Mucosa of stomach (tissue), 1 donor: Measurements from ENCODE around the gene TBC1D3I.
"Not testable (repeated sequence)": the region's sequence is repeated elsewhere in the genome, so short reads cannot be mapped to it uniquely, and the experiment has no call there.

Experiments used
- H3K27me3 ChIP-seq: one replicate; pipeline ENCODE4 v1.7.0; 2013; ENCODE audit warnings: mild to moderate bottlenecking, low read length; ENCODE audit not compliant: control insufficient read depth, insufficient read depth
- H3K36me3 ChIP-seq: one replicate; pipeline ENCODE4 v1.7.0; 2013; ENCODE audit warnings: low read length; ENCODE audit not compliant: control insufficient read depth, insufficient read depth
- H3K4me1 ChIP-seq: one replicate; pipeline ENCODE4 v1.7.0; 2013; ENCODE audit warnings: mild to moderate bottlenecking, low read length; ENCODE audit not compliant: control insufficient read depth, insufficient read depth
- H3K4me3 ChIP-seq: one replicate; pipeline ENCODE4 v1.7.0; 2013; ENCODE audit warnings: low read length
- H3K9ac ChIP-seq: one replicate; pipeline ENCODE4 v1.7.0; 2013; ENCODE audit warnings: mild to moderate bottlenecking, low read length, moderate library complexity
- H3K9me3 ChIP-seq: one replicate; pipeline ENCODE4 v1.7.0; 2013; ENCODE audit warnings: mild to moderate bottlenecking, low read length, moderate library complexity; ENCODE audit not compliant: control insufficient read depth
- donor health status: Pancreatic carcinoma.

Gene TBC1D3I

DNA sequence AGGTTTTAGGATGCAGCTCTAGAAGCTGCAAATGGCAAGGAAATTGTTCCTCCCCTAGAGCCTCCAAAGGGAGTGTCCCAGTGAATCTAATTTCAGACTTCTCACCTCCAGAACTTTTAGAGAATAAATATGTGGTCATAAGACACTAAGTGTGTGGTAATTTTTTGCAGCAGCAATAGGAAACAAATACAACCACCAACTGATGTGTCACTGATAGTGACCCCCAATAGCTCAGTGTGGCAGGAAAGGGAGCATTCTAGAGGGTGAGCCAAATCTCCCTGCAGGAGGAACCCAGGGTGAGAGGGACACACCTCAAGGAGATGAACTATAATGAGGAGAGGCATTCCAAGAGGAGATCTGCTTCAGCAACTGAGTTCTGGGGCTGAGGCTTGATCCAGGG lies 49.5 kb downstream of the TBC1D3I start:
- H3K9me3 ChIP-seq: no peaks in the 10 kb centered on the region
- no peak overlapping the region for H3K4me3 ChIP-seq
- no peaks in the 10 kb centered on the region for H3K27me3 ChIP-seq
- H3K9ac ChIP-seq: no peak overlapping the region
- H3K36me3 ChIP-seq: no peaks in the 10 kb centered on the region
- no peaks in the 10 kb centered on the region for H3K4me1 ChIP-seq

DNA sequence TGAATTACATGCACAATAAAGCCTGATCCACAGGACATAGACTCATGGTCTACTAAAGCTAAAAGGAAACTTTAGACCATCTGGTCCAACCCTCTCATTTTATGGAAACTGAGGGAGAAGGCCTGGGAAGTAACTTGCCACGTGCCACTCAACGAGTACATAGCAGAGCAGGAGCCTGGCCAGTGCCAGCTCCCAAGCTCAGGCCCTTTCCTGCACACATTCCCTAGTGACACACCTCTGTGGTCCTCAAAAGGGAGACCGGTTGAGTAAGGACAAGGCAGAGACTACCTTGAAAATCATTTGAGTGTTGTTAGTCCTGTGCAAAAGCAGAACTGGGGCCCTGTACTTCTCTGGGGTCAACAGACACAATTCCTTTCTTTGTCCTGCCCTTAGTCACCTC lies 50.7 kb downstream of the TBC1D3I start:
- no peak overlapping the region for H3K4me3 ChIP-seq
- no peak overlapping the region for H3K9ac ChIP-seq
- no peaks in the 10 kb centered on the region for H3K9me3 ChIP-seq
- H3K27me3 ChIP-seq: no peaks in the 10 kb centered on the region
- no peaks in the 10 kb centered on the region for H3K4me1 ChIP-seq
- no peaks in the 10 kb centered on the region for H3K36me3 ChIP-seq

DNA sequence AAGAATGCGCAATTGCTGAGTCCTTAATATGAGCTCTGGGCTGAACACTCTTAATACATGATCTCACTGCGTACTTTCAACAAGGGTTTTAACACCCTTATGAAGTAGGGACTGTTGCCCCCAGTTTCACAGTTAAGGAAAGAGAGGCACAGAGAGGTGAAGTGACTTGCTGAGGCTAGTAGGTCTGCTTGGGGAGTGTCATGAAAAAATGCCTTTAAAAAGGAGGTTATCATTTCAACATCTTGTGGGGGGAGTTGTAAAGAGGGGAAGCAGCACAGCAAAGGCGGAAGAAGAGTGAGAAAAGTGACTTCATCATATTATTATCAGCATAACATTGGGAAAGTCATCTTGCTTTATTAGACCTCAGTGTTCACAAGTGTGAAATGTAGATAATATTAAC lies 51.4 kb downstream of the TBC1D3I start:
- H3K9me3 ChIP-seq: no peaks in the 10 kb centered on the region
- no peak overlapping the region for H3K4me3 ChIP-seq

DNA sequence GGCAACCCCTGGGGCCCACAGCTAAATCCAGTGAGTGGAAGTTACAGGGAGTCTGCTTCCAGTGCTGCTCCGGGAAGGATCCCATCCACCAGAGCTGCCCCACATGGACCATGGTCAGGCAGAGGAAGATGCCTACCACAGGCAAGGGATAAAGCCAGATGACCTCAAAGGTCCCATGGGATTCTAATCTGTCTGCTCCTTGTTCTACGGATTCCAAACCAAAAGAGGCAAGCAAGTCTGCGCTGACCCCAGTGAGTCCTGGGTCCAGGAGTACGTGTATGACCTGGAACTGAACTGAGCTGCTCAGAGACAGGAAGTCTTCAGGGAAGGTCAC lies 52.1 kb downstream of the TBC1D3I start:
- Histone ChIP-seq H3K9ac (no peak overlapping the region), H3K9me3 (no peaks in the 10 kb centered on the region), H3K27me3 (no peaks in the 10 kb centered on the region), H3K4me1 (no peaks in the 10 kb centered on the region), H3K4me3 (no peak overlapping the region), H3K36me3 (no peaks in the 10 kb centered on the region)

More for the DNA sequence above, 51.4 kb downstream of the TBC1D3I start:
- Histone ChIP-seq H3K9ac (no peak overlapping the region), H3K36me3 (no peaks in the 10 kb centered on the region), H3K4me1 (no peaks in the 10 kb centered on the region), H3K27me3 (no peaks in the 10 kb centered on the region)

DNA sequence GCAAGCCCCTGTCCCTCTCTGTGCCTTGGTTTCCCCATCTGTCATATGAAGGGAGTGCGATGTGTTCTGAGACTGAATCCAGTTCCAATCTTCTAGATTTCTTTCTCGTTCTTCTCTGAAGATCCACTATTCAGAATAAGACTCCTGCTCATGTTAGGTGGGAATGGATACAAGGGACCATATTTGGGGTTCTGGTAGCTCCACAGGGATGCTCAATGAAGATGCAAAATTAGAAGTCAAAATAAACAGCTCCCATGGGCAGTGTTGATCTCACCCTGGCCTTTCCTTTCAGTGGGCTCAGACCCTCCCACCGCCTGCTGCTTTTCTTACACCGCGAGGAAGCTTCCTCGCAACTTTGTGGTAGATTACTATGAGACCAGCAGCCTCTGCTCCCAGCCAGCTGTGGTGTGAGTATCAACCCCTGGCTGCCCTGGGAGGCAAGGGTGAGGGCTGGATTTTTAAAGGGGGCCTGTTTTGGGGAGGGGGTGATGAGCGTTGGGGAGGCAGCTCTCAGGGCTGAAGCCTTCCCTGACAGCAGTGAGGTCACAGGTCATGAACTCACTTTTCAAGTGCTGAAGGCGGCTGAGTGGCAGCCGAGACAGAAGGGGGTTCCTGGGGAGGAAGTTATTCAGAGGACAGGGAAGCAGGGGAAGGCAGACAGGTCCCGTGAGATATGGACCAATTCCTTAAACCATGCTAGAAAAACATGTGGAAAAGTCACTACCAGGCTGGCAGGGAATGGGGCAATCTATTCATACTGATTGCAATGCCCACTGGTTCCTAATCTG lies 52.7 kb downstream of the TBC1D3I start:
- not testable (repeated sequence) for H3K9ac ChIP-seq, H3K27me3 ChIP-seq, H3K4me1 ChIP-seq, H3K4me3 ChIP-seq, H3K9me3 ChIP-seq, H3K36me3 ChIP-seq

DNA sequence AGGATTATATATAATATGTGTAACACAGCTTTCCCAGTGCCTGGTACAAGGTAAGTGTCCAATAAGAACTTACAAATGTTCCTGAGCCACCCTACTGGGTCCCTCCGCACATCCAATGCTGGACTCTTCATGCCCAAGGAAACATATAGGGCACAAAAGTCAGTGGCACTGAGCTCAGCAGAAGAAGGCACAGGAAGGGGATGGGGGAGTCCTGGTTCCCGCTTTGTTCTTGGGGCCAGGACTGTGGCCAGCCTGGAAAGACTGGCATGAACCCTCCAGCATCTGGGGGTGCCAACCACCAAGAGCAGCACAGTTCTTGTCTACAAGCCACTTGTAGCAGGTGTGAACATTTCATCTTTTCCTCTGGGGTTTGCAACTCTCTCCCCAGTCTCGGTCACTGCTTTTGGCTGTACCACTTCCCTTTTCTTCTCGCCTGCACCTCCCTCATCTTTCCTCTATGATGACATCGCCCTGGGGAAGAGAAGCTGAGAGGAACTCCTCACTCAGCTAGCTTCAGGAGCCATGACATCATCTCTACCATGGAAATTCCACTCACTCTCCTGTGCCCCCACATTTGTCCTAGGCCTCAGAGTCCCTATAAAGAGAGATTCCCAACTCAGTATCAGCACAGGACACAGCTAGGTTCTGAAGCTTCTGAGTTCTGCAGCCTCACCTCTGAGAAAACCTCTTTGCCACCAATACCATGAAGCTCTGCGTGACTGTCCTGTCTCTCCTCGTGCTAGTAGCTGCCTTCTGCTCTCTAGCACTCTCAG lies 53.7 kb downstream of the TBC1D3I start, which contains the start of gene CCL4L2:
Gene CCL4L2 (plus strand): TSS at position 625 of the 773 bp plus-strand sequence.
- H3K9ac ChIP-seq, H3K9me3 ChIP-seq, H3K4me3 ChIP-seq, H3K36me3 ChIP-seq, H3K4me1 ChIP-seq, H3K27me3 ChIP-seq: not testable (repeated sequence)

DNA sequence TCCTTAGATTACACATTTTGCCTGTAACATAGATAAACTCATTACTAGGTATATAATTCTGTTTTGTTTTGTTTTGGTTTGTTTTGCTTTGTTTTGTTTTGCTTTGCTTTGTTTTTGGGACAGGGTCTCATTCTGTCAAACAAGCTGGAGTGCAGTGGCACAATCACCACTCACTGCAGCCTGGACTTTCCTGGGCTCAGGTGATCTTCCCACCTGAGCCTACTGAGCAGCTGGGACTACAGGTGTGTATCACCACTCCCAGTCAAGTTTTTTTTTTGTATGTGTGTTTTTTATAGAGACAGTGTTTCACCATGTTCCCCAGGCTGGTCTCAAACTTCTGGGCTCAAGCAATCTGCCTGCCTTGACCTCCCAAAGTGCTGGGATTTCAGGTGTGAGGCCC lies 54.8 kb downstream of the TBC1D3I start:
- no peaks in the 10 kb centered on the region for H3K36me3 ChIP-seq
- no peaks in the 10 kb centered on the region for H3K4me1 ChIP-seq
- no peaks in the 10 kb centered on the region for H3K27me3 ChIP-seq
- no peak overlapping the region for H3K4me3 ChIP-seq
- H3K9ac ChIP-seq: no peak overlapping the region
- no peaks in the 10 kb centered on the region for H3K9me3 ChIP-seq

DNA sequence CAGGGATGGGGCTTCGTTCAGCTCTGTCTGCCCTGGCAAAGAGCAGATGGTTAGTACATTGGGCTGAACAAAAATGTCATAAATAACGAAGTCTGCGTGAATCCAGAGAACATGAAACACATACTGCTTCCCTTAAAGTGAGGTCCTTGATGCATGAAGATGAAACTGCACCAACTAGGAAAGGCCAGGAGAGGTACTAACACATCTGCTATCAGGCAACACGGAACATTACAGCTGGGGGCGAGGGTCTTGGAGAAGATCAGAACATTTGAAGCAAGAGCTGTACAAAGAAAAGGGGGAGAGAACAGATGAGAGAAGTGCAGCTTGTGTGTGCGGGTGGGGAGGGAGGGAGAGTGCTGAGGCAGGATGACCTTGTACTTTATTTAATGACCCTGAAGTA lies 57.0 kb downstream of the TBC1D3I start:
- H3K9ac ChIP-seq, H3K36me3 ChIP-seq, H3K4me3 ChIP-seq, H3K4me1 ChIP-seq, H3K9me3 ChIP-seq, H3K27me3 ChIP-seq: not testable (repeated sequence)

DNA sequence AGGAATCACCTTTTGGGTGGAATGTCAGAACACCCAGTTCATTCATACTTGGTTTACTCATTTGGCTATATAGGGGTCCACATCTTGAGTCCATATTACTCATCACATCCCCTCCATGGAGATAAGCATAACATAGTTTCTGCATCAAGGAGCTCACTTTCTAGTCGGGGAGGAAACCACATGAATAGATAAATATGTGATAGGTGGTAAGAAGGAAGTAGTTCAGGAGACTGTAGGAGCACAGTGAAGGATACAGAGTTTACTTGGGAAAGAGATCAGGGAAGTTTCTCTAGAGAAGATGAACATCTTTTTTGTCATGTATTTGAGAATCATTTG lies 57.9 kb downstream of the TBC1D3I start:
- not testable (repeated sequence) for H3K4me1 ChIP-seq, H3K9ac ChIP-seq, H3K27me3 ChIP-seq, H3K9me3 ChIP-seq, H3K4me3 ChIP-seq, H3K36me3 ChIP-seq

DNA sequence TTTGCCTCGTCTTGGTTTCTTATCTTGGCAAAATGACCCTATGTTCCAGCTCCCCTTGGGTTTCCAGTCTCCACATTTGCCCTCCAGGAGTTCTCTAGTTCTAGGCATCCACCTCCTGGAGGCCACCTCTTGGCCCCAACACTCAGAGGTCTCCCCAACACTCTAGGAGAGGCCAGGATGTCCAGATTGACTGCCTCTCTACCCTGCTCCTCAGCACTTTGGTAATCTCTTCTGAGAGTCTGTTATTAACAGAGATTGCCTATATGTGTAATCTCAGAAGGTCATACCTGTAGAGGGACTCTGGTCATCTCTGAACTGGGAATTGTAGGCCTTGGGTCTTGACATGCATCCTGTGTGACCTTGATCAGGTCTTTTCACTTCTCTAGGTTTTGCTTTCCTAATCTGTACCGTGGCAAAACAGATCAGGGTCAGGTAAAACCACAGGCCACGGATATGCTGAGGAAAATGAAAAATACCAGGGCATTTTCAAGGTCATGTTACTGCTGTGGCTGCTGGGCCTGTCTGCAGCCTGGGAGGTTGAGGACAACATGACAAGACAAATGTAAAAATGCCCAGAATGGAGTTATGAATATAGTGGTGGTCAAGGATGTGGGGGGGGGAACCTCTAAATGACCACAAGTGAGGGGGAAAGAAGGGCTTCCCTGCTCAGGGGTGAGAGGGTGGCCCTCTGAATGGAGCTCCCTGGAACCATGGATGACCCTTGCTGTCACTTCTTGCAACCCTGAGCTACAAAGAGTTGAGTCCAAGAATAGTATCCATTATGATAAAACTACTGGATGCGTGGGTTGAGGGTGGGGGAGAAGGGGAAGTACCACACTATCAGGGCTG lies 58.5 kb downstream of the TBC1D3I start:
- Histone ChIP-seq H3K4me3 (no peak overlapping the region), H3K36me3 (no peaks in the 10 kb centered on the region), H3K27me3 (no peaks in the 10 kb centered on the region), H3K9me3 (no peaks in the 10 kb centered on the region), H3K9ac (no peak overlapping the region), H3K4me1 (no peaks in the 10 kb centered on the region)

DNA sequence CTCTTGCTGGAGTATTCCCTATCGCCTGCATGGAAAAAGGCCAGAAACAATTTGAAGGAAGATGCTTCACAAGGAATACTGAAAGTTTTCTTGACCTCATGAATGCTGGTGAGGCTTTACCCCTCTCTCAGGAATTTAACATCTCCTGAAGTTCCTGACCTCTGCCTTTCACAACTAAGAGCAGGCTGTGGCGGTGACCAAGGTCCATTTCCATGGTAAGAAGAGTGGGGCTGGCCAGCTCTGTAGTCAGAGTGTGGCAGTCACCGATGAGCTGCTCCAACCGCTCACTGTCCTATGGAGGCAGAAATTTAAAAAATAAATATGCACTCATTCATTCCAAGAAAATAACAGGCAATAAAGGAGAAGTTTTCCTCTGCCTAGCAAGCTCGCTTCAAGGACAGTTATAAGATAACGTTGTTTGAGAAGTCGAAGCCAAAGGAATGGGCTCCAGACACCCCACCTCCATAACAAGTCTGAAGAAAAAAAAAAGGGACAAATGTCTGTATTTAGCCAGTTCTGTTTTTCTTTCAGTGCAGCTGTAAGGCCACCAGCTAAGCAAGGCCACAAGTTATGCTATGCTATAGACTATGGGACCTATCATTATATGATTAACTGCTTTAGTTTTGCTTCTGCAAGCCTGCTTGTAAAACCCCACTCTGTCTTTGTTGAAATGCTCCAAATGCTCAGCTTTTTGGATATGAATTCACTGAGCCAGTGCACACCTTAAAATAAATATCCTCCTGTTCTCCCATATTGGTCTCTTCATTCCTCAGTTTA lies 59.5 kb downstream of the TBC1D3I start:
- Histone ChIP-seq H3K4me3 (no peak overlapping the region), H3K36me3 (no peaks in the 10 kb centered on the region), H3K4me1 (no peaks in the 10 kb centered on the region), H3K9ac (no peak overlapping the region), H3K9me3 (no peaks in the 10 kb centered on the region), H3K27me3 (no peaks in the 10 kb centered on the region)
